Liver (tissue), 9 donors: ENCODE data around the gene SDHA. TPM values are rescaled to one million over a fixed set of nuclear protein-coding genes. Genes with fewer than 3 reads are reported as not detected.
"Not testable (repeated sequence)": the region's sequence is repeated elsewhere in the genome, so short reads cannot be mapped to it uniquely, and the experiment has no call there.

ENCODE experiments used
- DNase-seq: peaks from one replicate; pipeline ENCODE4 v3.0.0-alpha.2; 2017; ENCODE audit warnings: low spot score
- H3K27ac ChIP-seq, 2 donors: one replicate each; pipeline ENCODE4 v1.7.0; 2013; ENCODE audit warnings: inconsistent platforms in 2 of 2, low read length in 2 of 2, control low read depth in 1 of 2, low read depth in 1 of 2, mild to moderate bottlenecking in 1 of 2
- H3K27me3 ChIP-seq, 4 donors: one replicate each; pipeline versions ENCODE4 v1.6.1 to v1.7.0; 2013; ENCODE audit warnings: low read length in 3 of 4, inconsistent platforms in 1 of 4, mild to moderate bottlenecking in 1 of 4, moderate library complexity in 1 of 4; ENCODE audit not compliant: control insufficient read depth in 4 of 4, insufficient read depth in 4 of 4
- H3K36me3 ChIP-seq, 4 donors: one replicate each; pipeline versions ENCODE4 v1.6.1 to v1.7.0; 2013; ENCODE audit warnings: low read length in 3 of 4, mild to moderate bottlenecking in 3 of 4, low read depth in 1 of 4, moderate library complexity in 1 of 4; ENCODE audit not compliant: control insufficient read depth in 4 of 4, insufficient read depth in 3 of 4
- H3K4me1 ChIP-seq, 4 donors: one replicate each; pipeline versions ENCODE4 v1.6.1 to v1.7.0; 2013; ENCODE audit warnings: low read length in 3 of 4, mild to moderate bottlenecking in 3 of 4, moderate library complexity in 1 of 4; ENCODE audit not compliant: control insufficient read depth in 4 of 4, insufficient read depth in 4 of 4
- H3K4me3 ChIP-seq, 3 donors: one replicate each; pipeline versions ENCODE4 v1.6.1 to v1.7.0; 2013; ENCODE audit warnings: low read length in 3 of 3, control low read depth in 1 of 3, low read depth in 1 of 3, mild to moderate bottlenecking in 1 of 3
- H3K9ac ChIP-seq, 2 donors: one replicate each; pipeline ENCODE4 v1.7.0; 2013; ENCODE audit warnings: low read length in 2 of 2, mild to moderate bottlenecking in 2 of 2, moderate library complexity in 2 of 2, control low read depth in 1 of 2, low read depth in 1 of 2
- H3K9me3 ChIP-seq, 4 donors: one replicate each; pipeline versions ENCODE4 v1.6.1 to v1.7.0; 2013; ENCODE audit warnings: low read length in 3 of 4; ENCODE audit not compliant: control insufficient read depth in 4 of 4
- EGR1 ChIP-seq, 2 donors: IDR thresholded peaks; 2 replicates each; pipeline ENCODE4 v1.6.1; 2016 to 2018; ENCODE audit warnings: antibody characterized with exemption in 2 of 2, low read depth in 2 of 2
- FOXA1 ChIP-seq: IDR thresholded peaks from 2 replicates; pipeline ENCODE4 v1.6.1; 2016; ENCODE audit warnings: antibody characterized with exemption
- HNF4G ChIP-seq: IDR thresholded peaks from 2 replicates; pipeline ENCODE4 v1.6.1; 2016; ENCODE audit warnings: antibody characterized with exemption
- JUND ChIP-seq, 2 donors: IDR thresholded peaks; 2 replicates each; pipeline ENCODE4 v1.6.1; 2016; ENCODE audit warnings: antibody characterized with exemption in 2 of 2
- NR2F2 ChIP-seq: IDR thresholded peaks from 2 replicates; pipeline ENCODE4 v1.6.1; 2016; ENCODE audit warnings: antibody characterized with exemption
- RAD21 ChIP-seq, 2 donors: IDR thresholded peaks; 2 replicates each; pipeline ENCODE4 v1.6.1; 2016; ENCODE audit warnings: antibody characterized with exemption in 2 of 2, mild to moderate bottlenecking in 2 of 2
- RXRA ChIP-seq, 2 donors: IDR thresholded peaks; 2 replicates each; pipeline ENCODE4 v1.6.1; 2017 to 2018; ENCODE audit warnings: antibody characterized with exemption in 2 of 2, mild to moderate bottlenecking in 1 of 2
- SP1 ChIP-seq: IDR thresholded peaks from 2 replicates; pipeline ENCODE4 v1.6.1; 2018; ENCODE audit warnings: antibody characterized with exemption, mild to moderate bottlenecking
- TAF1 ChIP-seq: conservative IDR thresholded peaks from 2 replicates; pipeline ENCODE4 v1.6.1; 2016; ENCODE audit warnings: antibody characterized with exemption, mild to moderate bottlenecking
- YY1 ChIP-seq: IDR thresholded peaks from 2 replicates; pipeline ENCODE4 v1.6.1; 2016; ENCODE audit warnings: antibody characterized with exemption, mild to moderate bottlenecking
- WGBS: extraction: QIAGEN DNeasy Blood & Tissue Kit; methylation state at CpG from one replicate; pipeline ENCODE4 v1.1.7; 2013; 5-methylcytosine and 5-hydroxymethylcytosine counted together
- polyA plus RNA-seq, 2 donors: library from polyadenylated mRNA; stranded (reverse) in 1 of 2; unstranded in 1 of 2; fragments of 200-250 nt in 1 of 2; fragments of >200 nt in 1 of 2; fragmentation: Nextera tagmentation in 1 of 2; extraction: Ambion mirVana in 1 of 2; gene quantifications; one replicate each; pipeline versions ENCODE4 v1.2.1 to v1.2.3, GENCODE V29; 2013 to 2015
- total RNA-seq, 2 donors: library from RNA; depleted of rRNA; stranded (reverse); fragments of >200 nt; gene quantifications; one replicate each; pipeline ENCODE4 v1.2.3, GENCODE V29; 2014
- TF ChIP-seq, protein P1 (sequence below): fragments of 150-350 bp; IDR thresholded peaks from 2 replicates; pipeline ENCODE4 v1.5.1; 2017; ENCODE audit warnings: improper control_type of control experiment, low read depth, low read length; ENCODE audit not compliant: missing input control
- TF ChIP-seq, protein P2 (sequence below): IDR thresholded peaks from 2 replicates; pipeline ENCODE4 v1.6.1; 2016; ENCODE audit warnings: antibody characterized with exemption
- TF ChIP-seq, protein P3 (sequence below): IDR thresholded peaks from 2 replicates; pipeline ENCODE4 v1.6.1; 2016; ENCODE audit warnings: antibody characterized with exemption, mild to moderate bottlenecking
- TF ChIP-seq, protein P4 (sequence below): IDR thresholded peaks from 2 replicates; pipeline ENCODE4 v1.6.1; 2016; ENCODE audit warnings: antibody characterized with exemption
- donor health status: healthy.
- donor health status: healthy.
- donor health status: healthy.
- donor health status: healthy.
- donor health status: healthy.

Gene SDHA
- total and polyA plus RNA-seq, 4 donors, result 79.2 to 215 (median 159) TPM

DNA sequence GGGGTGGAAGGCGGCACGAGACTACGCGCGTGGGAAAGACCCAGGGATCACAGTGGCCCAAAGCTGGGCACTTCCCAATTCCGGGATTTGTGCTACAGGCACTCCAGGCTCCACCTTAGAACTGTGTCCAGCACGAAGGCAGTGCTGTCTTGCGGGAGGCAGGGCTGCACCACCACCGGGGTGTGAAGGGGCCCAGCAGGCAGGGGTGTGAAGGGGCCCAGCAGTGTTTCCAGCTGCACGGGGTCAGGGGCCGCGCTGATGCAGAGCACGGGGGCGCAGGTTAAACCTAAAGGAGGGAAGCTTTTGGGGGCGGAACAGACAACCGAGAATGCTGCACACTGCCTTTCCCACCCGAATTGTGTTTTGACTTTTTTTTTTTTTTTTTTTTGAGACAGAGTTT lies 52.2 kb downstream of the SDHA start (continued):
- TF ChIP-seq, protein P1, sequence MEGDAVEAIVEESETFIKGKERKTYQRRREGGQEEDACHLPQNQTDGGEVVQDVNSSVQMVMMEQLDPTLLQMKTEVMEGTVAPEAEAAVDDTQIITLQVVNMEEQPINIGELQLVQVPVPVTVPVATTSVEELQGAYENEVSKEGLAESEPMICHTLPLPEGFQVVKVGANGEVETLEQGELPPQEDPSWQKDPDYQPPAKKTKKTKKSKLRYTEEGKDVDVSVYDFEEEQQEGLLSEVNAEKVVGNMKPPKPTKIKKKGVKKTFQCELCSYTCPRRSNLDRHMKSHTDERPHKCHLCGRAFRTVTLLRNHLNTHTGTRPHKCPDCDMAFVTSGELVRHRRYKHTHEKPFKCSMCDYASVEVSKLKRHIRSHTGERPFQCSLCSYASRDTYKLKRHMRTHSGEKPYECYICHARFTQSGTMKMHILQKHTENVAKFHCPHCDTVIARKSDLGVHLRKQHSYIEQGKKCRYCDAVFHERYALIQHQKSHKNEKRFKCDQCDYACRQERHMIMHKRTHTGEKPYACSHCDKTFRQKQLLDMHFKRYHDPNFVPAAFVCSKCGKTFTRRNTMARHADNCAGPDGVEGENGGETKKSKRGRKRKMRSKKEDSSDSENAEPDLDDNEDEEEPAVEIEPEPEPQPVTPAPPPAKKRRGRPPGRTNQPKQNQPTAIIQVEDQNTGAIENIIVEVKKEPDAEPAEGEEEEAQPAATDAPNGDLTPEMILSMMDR, result no peak
- TF ChIP-seq, protein P2, sequence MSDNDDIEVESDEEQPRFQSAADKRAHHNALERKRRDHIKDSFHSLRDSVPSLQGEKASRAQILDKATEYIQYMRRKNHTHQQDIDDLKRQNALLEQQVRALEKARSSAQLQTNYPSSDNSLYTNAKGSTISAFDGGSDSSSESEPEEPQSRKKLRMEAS, result no peak
- no peak for TF ChIP-seq FOXA1
- no peak for TF ChIP-seq HNF4G

DNA sequence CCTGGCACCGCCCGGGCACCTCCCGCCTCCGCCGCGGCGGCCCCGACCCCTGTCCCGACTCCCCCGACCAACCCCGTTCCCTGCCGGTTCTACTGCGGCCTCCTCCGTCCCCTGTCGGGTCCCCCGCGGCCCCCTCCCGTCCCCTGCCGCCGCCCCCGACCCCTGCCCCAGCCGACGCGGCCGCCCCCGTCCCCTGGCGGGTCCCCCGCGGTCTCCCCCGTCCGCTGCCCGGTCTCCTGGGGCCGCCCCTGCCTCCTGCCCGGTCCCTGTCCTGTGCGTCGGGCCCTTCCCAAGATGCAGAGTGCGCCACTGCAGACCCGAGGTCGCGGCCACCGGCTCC lies 53.7 kb downstream of the SDHA start:
- not testable (repeated sequence) for DNase-seq, H3K4me1 ChIP-seq, H3K27me3 ChIP-seq, H3K9me3 ChIP-seq
- Histone ChIP-seq H3K4me3 (peak overlapping the region; percentile 83 to 89 (median 86)), H3K27ac (peak overlapping the region; percentile 65 to 83), H3K9ac (peak overlapping the region in 1 of 2 donors; percentile 78), H3K36me3 (peaks cover 0 to 13% (median 7%) of the 10 kb centered on the region in 4 donors)
- 1% methylated on average over 41 of the region's 41 CpGs for WGBS

DNA sequence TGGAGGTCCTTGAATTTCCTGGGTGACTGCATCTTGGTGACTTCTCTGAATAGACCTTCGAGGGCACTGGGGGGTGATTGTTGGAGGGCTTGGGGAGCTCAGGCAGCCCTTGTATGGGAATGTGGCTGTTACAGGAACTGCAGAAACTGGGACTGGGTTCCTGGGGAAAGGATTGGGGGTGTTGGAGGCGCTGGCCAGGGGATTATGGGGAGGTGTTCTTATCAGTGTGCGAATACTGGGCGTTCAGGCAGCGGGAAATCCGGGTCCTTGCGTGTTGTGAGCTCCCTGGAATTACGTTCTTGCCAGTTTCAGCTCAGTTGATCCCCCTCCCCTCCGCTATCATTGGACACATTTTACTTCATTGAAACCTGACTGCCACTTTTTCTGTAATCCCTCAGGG lies 55.0 kb downstream of the SDHA start:
- H3K4me1 ChIP-seq, H3K9ac ChIP-seq, H3K9me3 ChIP-seq, DNase-seq, H3K4me3 ChIP-seq, H3K27ac ChIP-seq, H3K27me3 ChIP-seq, H3K36me3 ChIP-seq: not testable (repeated sequence)
- WGBS, result 93% methylated on average over 9 of the region's 9 CpGs

DNA sequence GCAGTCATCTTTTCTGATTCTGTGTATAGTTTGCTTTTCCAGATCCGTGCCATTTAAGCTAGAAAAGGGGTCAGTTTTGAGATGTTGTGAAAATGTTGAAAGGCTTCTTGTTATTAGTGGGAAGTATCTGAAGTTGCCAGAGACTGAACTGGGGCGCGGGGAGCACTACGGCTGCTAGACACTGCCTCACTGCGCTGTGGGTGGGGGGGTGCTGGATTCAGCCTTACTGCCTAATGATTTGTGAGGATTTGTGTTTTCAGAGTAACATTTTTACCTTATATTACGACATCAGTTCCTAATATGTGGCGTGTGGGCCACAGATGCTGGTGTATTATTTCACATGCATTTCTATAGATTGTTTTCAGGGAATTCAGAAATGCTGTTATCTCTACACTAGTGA lies 55.4 kb downstream of the SDHA start:
- not testable (repeated sequence) for H3K36me3 ChIP-seq

DNA sequence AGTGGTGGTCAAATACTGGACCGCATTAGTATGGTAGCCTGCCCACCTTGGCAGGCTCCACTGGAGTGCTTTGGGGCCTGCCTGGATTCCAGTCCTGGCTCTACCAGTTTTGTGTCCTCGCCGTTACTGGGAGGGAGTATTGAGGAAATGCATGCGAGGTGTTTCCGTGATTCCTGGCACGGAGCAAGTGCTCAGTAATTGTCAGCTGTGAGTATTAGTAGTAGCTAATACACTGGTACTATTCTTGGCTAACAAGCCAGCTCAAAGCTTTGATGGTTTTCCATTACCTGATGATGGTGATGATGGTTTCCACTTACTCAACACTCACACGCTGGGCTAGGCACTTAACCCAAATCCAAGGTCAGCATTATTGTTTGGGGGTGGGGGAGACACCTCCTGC lies 56.2 kb downstream of the SDHA start:
- not testable (repeated sequence) for H3K27ac ChIP-seq, DNase-seq, H3K4me3 ChIP-seq, H3K36me3 ChIP-seq, H3K27me3 ChIP-seq, H3K9ac ChIP-seq, H3K4me1 ChIP-seq, H3K9me3 ChIP-seq
- 91% methylated on average over 7 of the region's 7 CpGs for WGBS

More for the DNA sequence above, 55.4 kb downstream of the SDHA start:
- WGBS, result 94% methylated on average over 7 of the region's 7 CpGs
- H3K27me3 ChIP-seq, H3K27ac ChIP-seq, H3K9me3 ChIP-seq, DNase-seq, H3K4me3 ChIP-seq, H3K4me1 ChIP-seq, H3K9ac ChIP-seq: not testable (repeated sequence)

DNA sequence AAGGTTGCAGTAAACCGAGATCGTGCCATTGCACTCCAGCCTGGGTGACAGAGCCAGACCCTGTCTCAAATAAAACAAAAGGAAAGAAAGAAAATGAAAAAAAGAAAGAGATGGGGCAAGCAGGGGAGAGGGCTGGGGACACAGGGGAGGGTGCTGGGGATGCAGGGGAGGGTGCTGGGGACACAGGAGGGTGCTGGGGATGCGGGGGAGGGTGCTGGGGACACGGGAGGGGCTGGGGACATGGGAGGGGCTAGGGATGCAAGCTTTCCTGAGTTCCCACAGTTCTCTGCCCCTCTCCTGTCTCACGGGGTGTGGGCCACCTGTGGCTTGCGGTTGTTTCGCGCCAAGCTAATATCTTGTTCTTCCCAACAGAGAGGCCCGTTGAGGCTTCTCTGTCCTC lies 60.5 kb downstream of the SDHA start:
- no peaks in the 10 kb centered on the region for H3K27me3 ChIP-seq
- H3K9ac ChIP-seq, result no peak overlapping the region
- H3K4me1 ChIP-seq, result no peaks in the 10 kb centered on the region
- H3K9me3 ChIP-seq, result no peaks in the 10 kb centered on the region
- H3K4me3 ChIP-seq, result no peak overlapping the region
- H3K36me3 ChIP-seq, result peaks cover 0 to 8% (median 2%) of the 10 kb centered on the region in 4 donors
- H3K27ac ChIP-seq, result no peak overlapping the region
- DNase-seq, result no peak
- 95% methylated on average over 9 of the region's 9 CpGs for WGBS
- TF ChIP-seq JUND (IDR thresholded peaks at IDR 0.05) (no peak), HNF4G (no peak), YY1 (no peak), SP1 (no peak), RAD21 (IDR thresholded peaks at IDR 0.05) (no peak), RXRA (IDR thresholded peaks at IDR 0.05) (no peak), NR2F2 (no peak), FOXA1 (no peak), EGR1 (IDR thresholded peaks at IDR 0.05; ENCODE audit: low read depth in 2 of 2) (no peak), TAF1 (no peak)
- TF ChIP-seq, protein P3, sequence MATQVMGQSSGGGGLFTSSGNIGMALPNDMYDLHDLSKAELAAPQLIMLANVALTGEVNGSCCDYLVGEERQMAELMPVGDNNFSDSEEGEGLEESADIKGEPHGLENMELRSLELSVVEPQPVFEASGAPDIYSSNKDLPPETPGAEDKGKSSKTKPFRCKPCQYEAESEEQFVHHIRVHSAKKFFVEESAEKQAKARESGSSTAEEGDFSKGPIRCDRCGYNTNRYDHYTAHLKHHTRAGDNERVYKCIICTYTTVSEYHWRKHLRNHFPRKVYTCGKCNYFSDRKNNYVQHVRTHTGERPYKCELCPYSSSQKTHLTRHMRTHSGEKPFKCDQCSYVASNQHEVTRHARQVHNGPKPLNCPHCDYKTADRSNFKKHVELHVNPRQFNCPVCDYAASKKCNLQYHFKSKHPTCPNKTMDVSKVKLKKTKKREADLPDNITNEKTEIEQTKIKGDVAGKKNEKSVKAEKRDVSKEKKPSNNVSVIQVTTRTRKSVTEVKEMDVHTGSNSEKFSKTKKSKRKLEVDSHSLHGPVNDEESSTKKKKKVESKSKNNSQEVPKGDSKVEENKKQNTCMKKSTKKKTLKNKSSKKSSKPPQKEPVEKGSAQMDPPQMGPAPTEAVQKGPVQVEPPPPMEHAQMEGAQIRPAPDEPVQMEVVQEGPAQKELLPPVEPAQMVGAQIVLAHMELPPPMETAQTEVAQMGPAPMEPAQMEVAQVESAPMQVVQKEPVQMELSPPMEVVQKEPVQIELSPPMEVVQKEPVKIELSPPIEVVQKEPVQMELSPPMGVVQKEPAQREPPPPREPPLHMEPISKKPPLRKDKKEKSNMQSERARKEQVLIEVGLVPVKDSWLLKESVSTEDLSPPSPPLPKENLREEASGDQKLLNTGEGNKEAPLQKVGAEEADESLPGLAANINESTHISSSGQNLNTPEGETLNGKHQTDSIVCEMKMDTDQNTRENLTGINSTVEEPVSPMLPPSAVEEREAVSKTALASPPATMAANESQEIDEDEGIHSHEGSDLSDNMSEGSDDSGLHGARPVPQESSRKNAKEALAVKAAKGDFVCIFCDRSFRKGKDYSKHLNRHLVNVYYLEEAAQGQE, result no peak
- TF ChIP-seq, protein P4, sequence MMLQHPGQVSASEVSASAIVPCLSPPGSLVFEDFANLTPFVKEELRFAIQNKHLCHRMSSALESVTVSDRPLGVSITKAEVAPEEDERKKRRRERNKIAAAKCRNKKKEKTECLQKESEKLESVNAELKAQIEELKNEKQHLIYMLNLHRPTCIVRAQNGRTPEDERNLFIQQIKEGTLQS, result no peak
